ENCODE data around the gene FUOM. TPM values are rescaled to one million over a fixed set of nuclear protein-coding genes. Genes with fewer than 3 reads are reported as not detected.

FUOM gene
- total RNA-seq, 1 donor from 2014 or later: 8.2 TPM

DNA sequence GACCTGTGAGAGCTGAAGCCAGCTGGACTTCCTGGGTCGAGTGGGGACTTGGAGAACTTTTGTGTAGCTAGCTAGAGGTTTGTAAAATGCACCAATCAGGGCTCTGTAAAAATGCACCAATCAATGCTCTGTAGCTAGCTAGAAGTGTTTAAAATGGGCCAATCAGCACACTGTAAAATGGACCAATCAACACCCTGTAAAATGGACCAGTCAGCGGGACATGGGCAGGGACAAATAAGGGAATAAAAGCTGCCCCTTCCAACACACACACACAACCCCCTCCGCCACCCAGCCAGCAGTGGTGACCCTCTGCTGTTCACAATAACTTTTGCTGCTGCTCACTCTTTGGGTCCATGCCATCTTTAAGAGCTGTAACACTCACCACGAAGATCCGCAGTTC is 42.0 kb downstream of the FUOM start:
- DNase-seq (ENCODE audit: low read depth): peak; percentile 10

DNA sequence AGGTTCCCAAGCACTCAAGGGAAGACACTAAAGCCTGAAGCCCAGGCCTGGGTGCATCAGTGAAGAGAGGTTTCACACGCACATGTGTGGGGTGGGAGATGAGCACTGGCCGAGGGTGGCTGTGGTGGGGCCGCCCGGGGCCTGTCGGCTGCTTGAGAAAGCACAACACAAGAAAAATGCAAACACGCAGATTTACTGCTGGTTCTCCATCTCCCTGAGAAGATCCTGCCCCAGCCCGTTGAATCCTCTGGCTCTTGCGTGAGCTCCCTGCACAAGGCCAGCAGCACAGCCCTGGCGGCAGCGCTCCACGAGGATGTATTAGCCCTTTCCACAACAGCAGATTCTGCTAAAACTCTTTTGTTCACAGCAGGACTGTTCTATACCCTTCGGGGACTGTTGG is 42.9 kb downstream of the FUOM start:
- no peak for DNase-seq (ENCODE audit: low read depth)

DNA sequence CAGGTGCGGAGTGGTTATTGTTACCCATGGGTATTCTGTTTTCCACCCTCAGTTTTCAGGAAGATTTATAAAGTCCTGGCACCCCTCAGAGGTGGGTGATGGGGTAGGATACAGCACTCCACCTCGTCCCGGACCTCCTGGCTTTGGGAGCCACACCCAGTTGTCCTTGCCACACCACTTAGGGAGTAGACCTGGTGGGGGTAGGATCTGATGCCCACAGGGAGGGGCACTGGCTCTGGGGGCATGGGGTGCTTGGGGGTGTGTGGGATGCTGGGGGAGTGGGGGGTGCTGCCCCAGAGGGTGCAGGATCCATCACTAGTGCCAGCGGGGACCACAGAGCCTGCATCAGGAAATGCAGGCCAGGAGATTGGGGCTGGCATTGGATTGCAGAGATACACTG is 44.6 kb downstream of the FUOM start:
- no peak for DNase-seq (ENCODE audit: low read depth)

DNA sequence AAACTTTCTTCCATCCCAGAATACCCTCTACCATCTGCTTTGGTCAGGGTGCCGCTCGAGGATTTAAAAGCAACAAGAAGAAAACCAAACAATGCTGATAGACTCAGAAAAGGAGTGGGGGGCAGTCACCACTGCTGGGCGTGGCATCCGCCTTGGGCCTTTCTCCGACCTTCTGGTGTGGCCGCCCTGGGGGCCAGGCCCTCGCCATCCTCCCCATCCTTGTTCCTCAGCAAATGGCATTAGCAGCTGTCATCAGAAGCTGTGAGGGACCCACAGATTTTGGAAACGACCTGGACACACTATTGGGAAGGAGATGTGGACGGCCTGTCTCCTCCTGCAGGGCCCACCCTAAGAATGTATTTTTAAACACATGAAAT is 45.1 kb downstream of the FUOM start:
- no peak for DNase-seq (ENCODE audit: low read depth)

DNA sequence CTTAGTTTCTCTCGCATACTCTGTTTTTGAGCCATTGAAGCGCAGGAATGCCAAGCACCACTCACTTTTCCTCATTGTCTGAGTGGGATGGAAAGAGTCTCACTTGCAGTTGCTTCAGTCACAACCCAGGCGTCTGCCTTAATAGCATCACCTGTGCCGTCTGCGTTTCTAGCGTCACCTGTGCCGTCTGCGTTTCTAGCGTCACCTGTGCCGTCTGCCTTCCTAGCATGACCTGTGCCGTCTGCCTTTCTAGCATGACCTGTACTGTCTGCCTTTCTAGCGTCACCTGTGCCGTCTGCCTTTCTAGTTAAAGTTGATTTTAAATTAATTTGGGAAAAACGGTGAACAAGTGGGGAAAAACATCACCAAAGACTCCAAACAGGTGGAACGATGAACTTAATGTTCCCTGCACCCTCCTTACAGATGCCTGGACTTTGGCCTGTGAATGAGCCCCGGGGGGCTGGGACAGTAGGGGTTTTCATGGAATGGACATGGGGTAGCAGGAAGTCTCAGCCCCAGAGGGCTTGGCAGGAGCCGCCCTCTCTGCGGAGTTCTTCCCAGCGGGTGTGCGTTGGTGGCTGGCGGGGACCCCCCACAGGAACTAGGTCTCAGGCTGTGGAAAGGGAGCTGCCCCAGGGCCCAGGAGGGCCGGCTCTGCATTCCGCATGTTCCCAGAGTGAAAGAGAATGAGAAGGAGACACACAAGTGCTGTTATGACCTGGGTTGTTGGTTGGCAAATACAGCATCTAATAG is 45.6 kb downstream of the FUOM start:
- DNase-seq (ENCODE audit: low read depth): no peak

DNA sequence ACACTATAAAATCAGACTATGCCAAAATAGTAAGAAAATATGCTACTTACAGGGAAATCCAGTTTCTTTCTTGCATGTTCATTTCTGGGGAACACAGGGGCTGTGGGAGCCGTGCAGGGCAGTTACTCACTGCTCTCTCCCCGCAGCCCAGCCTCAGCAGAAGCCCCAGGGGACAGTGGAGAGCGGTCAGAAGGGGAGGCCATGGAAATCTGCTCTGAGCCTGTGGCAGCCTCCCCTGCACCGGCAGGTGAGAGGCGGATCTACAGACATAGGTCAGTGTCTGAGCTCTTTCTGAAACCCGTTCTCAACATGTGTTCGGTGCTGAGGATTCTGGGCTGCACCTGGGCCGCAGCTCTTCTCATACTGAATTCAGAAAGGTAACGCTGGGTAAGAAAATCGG is 46.2 kb downstream of the FUOM start:
- DNase-seq (ENCODE audit: low read depth): no peak

DNA sequence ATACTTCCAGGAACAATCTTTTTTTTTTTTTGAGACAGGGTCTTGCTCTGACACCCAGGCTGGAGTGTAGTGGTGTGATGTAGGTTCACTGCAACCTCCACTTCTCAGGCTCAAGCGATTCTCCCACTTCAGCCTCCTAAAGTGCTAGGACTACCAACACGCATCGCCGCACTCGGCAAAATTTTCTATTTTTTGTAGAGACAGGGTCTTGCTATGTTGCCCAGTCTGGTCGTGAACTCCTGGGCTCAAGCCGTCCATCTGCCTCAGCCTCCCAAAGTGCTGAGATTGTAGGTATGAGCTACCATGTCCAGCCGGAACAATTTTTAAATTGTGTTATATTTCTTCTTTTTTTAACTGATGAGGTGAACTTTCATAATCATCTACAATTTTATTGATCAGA is 47.0 kb downstream of the FUOM start:
- no peak for DNase-seq (ENCODE audit: low read depth)

DNA sequence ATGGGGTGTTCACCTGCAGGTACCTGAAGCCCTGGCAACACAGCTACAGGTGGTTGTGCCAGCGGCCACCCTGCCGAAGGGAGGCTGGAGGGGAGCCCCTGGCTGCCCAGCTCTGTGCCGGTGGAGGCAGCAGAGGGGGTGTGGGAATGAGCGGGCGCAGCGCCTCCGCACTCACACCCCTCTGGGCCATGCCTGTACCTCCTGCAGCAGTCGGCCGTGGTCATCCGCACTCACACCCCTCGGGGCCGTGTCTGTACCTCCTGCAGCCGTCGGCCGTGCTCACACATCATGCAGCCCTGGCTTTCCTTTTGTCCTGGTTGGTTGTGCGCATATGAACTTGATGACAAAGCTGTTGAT is 47.4 kb downstream of the FUOM start:
- no peak for DNase-seq (ENCODE audit: low read depth)

DNA sequence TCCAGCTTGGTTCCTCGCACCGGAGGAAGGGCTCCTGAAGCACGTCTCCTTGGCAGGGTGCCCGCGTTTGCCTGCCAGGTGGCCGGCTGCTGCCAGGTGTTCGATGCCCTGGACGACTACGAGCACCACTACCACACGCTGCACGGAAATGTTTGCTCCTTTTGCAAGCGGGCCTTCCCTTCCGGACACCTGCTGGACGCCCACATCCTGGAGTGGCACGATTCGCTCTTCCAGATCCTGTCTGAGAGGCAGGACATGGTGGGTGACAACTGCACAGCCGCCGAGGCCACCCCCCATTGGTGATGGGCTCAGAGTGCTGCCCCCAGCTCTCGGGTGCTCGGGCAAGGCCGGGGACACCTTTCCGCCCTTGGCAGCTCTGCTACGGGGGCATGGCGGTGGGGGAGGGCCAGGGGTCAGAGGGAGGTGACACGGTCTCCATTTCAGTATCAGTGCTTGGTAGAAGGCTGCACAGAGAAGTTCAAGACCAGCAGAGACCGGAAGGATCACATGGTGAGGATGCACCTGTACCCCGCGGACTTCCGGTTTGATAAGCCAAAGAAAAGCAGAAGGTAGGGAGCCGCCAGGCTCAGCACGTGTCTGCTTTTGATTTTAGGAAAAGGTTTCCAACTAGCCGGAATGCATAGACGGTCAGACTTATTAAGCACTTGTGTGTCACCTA is 48.0 kb downstream of the FUOM start:
- DNase-seq (ENCODE audit: low read depth): no peak

DNA sequence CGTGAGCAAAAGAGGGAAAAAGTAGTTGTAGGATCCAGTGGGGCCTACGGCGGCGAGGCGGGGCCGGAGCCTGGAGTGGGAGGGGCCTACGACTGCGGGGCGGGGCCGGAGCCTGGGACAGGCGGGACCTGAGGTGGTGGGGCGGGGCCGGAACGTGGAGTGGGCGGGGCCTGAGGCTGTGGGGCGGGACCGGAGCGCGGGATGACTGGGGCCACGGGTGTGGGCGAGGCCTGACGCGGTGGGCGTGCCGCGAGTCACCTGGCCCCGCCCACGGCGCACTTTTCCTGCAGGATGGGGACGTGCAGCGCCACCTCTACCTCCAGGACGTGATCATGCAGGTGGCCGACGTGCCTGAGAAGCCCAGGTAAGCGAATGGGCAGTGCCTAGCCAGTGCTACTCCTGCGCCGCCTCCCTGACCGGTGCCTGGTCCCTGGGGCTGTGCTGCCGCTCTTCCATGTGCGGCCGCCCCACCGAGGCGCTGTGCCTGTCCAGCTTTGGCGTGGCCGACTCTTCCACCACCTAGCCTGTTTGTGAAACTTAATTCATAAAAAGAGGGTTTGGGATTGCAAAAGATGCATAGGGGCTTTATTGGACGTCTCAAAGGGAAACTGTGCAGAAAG is 48.6 kb downstream of the FUOM start:
- peak; percentile 84 for DNase-seq (ENCODE audit: low read depth)

DNA sequence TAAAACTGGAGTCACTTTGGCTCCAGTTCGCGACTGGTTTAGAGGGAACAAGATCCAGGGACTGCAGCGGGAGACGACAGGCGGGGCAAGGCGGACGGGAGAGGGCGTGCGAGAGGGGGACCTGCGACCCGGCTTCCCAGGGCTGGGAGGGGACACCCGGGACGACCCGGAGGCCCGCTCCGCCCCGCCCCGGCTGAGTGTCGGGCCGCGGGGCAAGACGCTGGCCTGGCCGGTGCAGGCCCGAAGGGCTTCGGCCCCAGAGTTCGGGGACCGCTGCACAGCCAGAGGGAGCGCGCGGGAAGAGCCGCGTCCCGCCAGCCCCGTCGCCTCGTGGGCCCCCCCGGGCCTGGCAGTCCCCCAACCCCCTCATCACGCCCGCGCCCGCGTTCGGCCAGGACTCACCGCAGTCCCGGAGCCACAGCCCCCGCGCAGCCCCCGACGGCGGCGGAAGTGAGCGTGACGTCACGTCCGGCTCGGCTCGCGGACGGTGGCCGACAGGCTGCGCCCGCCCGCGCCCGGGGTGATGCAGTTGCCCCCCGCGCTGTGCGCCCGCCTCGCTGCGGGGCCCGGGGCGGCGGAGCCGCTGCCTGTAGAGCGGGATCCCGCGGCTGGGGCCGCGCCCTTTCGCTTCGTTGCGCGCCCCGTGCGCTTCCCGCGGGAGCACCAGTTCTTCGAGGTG is 49.3 kb downstream of the FUOM start, which contains the start of the genes TUBGCP2 and ZNF511:
TUBGCP2 (minus strand) TSS at position 452 of the 679 bp plus-strand sequence. CDS start 5,931 bp downstream, outside the sequence.
ZNF511 (plus strand) TSS at position 494 of the 679 bp plus-strand sequence; CDS start at position 524, 30 bp downstream.
- peak; percentile 83 for DNase-seq (ENCODE audit: low read depth)

DNA sequence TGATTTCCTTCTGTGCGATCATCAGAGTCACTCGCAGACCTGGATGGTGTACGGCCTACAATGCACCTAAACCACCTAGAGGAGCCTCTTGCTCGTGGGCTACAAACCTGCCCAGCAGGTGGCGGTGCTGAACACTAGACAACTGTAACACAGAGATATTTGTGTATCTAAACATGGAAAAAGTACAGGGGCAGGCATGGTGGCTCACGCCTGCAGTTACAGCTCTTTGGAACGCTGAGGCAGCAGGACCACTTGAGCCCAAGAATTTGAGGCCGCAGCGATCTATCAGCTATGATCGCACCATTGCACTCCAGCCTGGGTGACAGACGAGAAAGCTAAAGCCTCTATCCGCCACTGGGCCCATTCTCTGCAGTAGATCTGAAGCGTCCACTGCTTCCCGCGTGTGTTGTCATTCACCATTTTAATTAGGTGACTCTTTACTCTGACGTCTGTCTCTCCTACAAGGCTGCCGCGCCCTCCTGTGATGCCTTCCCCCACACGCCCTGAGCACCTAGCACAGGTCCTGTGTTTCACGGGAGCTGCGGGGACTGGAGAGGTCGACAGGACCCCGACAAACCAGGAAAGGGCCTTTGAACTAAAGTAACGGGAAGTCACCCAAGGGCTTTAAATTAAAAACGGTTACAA is 49.9 kb downstream of the FUOM start:
- peak; percentile 62 for DNase-seq (ENCODE audit: low read depth)

DNA sequence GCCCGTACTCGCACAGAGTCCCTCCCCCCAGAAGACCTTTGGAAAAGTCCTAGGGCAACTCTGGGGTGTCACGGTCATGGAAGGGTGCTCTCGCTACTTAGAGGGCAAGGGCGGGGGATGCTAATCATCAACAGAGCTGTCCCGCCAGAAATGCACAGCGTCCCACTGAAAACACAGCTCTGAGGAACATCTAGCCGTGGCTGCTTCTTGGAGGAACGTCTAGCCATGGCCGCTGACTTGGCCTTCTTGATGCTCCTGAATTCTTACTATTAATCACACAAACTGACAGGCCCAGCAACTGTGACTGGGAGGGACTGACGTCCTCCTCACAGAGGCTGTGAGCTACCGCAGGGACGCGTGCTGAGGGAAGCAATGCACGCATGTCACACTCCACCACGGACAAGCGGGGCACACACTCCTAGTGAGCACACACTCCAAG is 50.9 kb downstream of the FUOM start:
- DNase-seq (ENCODE audit: low read depth): no peak

DNA sequence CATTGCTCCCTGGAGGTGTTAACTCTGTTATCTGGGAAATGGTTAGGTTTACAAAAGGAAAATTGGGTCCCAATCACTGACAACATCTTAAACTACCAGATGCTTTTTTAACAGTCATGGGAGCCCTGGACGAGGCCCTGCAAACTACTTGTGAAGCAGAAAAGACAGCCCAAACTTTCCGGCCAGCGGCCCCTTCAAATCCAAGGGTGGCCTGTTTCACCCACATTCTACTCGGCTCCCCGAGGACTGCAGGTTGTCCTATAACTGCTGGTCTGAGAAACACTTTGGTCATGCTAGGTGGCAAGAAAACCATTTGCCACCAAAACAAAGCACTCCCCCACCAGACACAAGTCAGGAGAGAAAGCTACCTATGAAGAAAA is 51.7 kb downstream of the FUOM start:
- no peak for DNase-seq (ENCODE audit: low read depth)

Small RNAs within 50 kb of the gene (microRNA-seq; reads per million reads assigned to microRNA genes)
- 0.81 reads per million for gene MIR3944

Other genes with a start within 250 kb of the FUOM start
- gene KNDC1, start 197.8 kb downstream of the FUOM start, total RNA-seq: not detected in 2 replicates
- not detected in 2 replicates for gene UTF1, start 127.8 kb downstream of the FUOM start, total RNA-seq
- gene VENTX, start 120.2 kb downstream of the FUOM start, total RNA-seq: 0.05 TPM in 1 of 2 replicates, not detected in the other
- 1.5 and 2.0 TPM in 2 replicates for gene ADAM8, start 81.2 kb downstream of the FUOM start, total RNA-seq
- 66.3 and 71.5 TPM in 2 replicates for gene TUBGCP2, start 49.1 kb downstream of the FUOM start, total RNA-seq
- 25.3 and 25.8 TPM in 2 replicates for gene ZNF511, start 49.1 kb downstream of the FUOM start, total RNA-seq
- gene CALY, start 21.1 kb downstream of the FUOM start, total RNA-seq: 0.16 TPM in 1 of 2 replicates, not detected in the other
- not detected in 2 replicates for gene PRAP1, start 10.6 kb downstream of the FUOM start, total RNA-seq
- gene ECHS1, start 15.3 kb upstream of the FUOM start, total RNA-seq: 324 and 382 TPM in 2 replicates
- 4.2 and 5.9 TPM in 2 replicates for gene PAOX, start 21.2 kb upstream of the FUOM start, total RNA-seq
- gene MTG1, start 36.1 kb upstream of the FUOM start, total RNA-seq: 24.8 and 27.2 TPM in 2 replicates
- gene SPRN, start 66.6 kb upstream of the FUOM start, total RNA-seq: 0.05 and 0.08 TPM in 2 replicates
- 0.83 and 1.4 TPM in 2 replicates for gene SCART1, start 95.9 kb upstream of the FUOM start, total RNA-seq
- 0.45 and 1.1 TPM in 2 replicates for gene CYP2E1, start 169.3 kb upstream of the FUOM start, total RNA-seq
- not detected in 2 replicates for gene SYCE1, start 207.6 kb upstream of the FUOM start, total RNA-seq